NCI-H460 (cell line): ENCODE results near the gene SLC35E1. TPM values are rescaled to one million over a fixed set of nuclear protein-coding genes. Genes with fewer than 3 reads are reported as not detected.

Source experiments
- DNase-seq: peaks from one replicate; pipeline ENCODE4 v3.0.0-alpha.2; 2016; ENCODE audit warnings: low read depth; ENCODE audit errors: extremely low read depth
- polyA plus RNA-seq: library from polyadenylated mRNA; depleted of rRNA; stranded (reverse); fragments of >200 nt; gene quantifications from 2 replicates; pipeline ENCODE4 v1.2.3, GENCODE V29; 2014; cell fraction: nucleus; rRNA removed
- total RNA-seq: library from RNA; depleted of rRNA; stranded (reverse); fragments of >200 nt; shearing (Covaris generic); gene quantifications from 2 replicates; pipeline ENCODE4 v1.2.3, GENCODE V29; 2014; rRNA removed

The SLC35E1 gene
- total RNA-seq: 21.2 and 23.2 TPM in 2 replicates
- 8.8 and 12.8 TPM in 2 replicates for polyA plus RNA-seq

DNA sequence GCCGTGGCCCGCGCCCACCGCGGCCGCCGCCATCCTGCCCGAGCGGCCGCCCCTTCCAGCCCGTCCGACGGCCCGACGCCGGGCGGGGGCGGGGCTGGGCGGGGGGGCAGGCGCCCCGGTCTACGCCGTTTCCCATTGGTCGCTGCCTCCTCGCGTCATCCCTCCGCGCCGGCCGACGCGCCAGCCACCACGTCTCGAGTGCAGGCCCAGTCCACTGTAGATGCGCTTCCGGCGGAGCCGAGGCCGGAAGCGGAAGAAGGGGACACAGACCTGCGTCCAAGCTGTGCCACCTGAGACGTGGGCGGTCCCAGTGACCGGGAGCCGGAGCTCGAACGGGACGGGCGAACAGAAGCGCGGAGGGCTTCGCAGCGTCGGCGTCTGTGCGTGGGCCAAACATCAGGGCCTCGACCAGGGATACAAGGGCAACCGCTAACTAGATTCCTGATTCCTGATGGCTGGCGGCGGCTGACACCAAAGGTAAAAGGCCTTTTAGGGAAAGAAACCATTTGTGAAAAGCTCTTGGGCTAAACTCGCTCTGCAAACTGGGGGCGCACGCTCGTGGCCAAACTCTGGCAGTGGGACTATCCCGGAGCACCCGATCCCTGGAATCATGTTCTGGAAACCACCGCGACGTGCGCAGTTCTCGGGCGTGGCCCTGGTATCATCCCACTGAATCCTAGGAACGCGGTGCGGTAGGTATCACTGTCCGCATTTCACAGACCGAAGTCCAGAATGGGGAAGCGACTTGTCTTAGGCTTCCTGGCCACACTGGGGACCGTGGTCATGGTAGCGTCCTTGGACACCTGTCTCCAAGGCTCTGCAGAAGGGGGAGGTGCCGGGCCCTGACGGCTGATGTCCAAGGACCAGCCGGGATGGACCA, at the start of gene SLC35E1:
SLC35E1 (minus strand) TSS at position 84 of the 880 bp plus-strand sequence; CDS start at position 33, 51 bp downstream.
- DNase-seq: peak; percentile 92

DNA sequence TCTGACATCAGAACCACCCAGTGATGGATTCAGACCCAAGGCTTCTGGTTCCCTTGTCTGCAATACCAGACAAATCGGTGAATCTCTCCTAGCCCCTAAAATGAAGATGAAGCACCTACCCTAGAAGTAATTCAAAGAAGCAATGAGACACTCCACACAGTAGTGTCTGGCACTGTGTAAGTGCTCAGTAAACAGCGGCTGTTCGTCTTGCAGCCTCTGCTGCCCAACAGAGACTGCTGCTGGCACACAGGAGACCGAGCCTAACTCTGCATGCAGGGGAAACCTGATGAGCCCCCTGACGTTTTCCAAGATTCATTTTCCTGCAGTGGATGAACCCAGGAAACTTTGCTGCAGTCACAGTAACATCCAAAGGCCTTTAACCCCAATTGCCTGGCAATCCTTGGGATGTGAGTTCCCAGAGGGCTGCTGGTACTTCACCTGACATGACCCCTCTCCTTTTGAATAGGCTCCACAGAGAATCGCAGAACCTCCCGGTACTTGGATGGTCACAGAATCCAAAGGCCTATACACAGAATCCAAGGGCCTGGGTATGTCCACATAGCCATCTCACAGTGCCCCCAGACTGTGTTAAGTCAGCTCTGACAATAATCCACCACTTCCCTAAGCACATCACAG, 49.1 kb upstream of the SLC35E1 start:
- DNase-seq: no peak

DNA sequence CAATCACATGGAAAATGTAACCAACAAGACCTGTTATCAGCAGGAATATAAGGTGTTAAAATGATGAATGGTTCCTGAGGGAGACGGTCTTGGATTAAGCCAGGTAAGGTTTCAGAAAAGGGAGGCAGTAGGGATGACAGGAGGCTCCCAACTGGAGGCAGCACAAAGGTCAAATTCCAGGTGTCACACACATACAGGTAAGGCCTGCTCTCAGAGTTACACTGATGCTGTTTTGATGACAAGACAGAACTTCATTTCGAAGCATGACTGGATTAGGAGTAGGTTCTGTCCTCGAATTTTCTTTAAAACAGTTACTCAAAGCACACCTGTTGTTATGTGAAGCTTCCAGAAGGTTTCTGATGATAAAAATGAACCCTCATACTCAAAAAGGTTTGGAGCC, 48.4 kb upstream of the SLC35E1 start:
- DNase-seq: no peak

DNA sequence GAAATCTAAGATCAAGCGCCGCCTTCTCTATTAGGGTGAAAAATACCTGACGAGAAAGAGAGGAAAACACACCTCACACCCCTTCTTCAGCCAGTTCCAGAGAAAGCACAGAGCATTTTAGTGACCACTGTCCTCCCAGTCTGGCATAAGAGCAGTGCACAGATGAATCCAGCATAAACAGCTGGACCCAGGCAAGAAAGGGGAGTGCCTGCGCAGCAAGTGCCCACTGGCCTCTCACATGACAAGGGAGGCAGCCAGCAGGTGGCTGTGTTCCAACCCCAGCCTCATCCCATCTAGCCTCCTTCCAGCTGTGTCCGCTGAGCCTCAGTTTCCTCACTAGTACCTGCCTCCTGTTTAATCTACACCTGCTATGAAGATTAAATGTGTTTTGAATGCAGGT, 47.8 kb upstream of the SLC35E1 start:
- no peak for DNase-seq

- no peak for DNase-seq
Observed at GRCh38 chr19:16619457-16619856, 47.2 kb upstream of the SLC35E1 start.

DNA sequence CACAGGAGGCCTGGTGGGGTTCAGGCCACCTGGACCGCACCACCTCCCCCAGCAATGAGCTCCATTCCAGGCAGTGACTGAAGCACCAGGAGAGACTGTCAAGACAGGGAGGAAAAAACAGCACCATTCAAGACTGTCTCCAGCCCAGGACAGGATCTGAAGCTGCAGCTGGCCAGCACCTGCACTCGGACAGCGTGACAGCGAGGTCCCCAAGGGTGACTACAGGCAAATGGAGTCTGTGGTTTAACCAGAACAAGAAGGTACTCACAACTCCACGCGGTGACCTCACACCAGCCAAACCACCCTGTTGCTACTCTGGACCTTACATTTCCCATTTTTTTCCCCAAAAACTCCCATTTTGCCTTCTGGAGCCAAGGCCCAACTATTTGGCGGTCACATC, 46.0 kb upstream of the SLC35E1 start:
- no peak for DNase-seq

- no peak for DNase-seq
Observed at GRCh38 chr19:16615808-16616207, 43.6 kb upstream of the SLC35E1 start.

DNA sequence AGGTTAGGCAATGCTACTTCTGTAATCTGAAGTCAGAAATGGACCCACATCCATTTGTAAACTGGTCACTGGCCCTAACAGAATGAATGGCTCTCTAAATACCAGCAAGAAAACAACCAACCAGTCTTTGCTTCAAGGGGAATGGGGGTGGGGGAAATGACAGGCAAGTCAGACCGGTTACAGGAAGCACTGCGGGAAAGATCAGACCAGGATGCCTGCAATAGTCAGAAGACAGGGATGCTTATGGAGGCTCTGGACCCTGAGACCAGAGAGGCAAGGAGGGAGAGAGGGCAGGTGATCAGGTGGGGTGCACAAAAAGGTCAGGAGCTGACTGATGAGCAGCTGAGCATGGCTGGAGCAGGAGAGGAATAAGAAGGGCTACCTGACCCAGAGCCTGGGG, 42.7 kb upstream of the SLC35E1 start:
- DNase-seq: no peak

DNA sequence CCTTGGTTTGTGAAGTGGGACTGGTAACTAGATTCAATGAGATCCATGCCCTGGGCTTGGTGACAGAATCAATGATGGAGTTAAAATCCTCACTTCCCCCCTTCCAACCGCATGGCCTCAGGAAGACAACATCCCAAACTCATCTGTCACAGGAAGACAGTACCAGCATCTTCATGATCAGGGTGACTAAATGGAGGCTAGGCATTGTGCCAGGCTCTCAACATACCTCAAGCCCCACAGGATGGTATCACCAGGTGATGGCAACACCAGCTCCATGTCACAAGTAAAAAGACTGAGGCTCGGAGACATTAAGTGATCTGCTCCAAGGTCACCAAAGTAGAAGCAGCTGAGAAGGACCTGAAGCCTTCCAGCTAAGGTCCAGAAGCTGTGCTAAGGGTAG, 41.6 kb upstream of the SLC35E1 start:
- DNase-seq: no peak

GRCh38 chr19:16612636-16613035, 40.4 kb upstream of the SLC35E1 start:
- DNase-seq: no peak

DNA sequence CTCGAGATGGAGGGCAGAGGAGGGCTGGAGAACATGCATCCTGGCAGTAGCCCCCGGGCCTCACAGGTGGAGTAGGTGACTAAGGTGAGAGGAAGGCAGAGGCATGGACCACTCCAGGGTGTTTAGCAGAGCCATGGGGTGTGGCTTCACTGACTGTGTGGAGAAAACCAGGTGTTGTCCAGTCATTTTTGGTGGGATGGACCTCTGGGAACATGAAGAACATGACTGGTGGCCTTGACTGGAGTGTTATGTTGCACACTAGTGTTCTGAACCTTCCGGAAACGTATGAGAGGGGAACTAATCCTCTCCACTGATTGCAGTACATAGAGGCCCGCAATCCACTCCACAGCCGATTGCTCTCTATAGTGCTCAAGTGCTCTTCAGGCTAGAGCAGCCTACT, 38.9 kb upstream of the SLC35E1 start:
- no peak for DNase-seq

- no peak for DNase-seq
Observed at GRCh38 chr19:16609511-16610200, 37.4 kb upstream of the SLC35E1 start.

DNA sequence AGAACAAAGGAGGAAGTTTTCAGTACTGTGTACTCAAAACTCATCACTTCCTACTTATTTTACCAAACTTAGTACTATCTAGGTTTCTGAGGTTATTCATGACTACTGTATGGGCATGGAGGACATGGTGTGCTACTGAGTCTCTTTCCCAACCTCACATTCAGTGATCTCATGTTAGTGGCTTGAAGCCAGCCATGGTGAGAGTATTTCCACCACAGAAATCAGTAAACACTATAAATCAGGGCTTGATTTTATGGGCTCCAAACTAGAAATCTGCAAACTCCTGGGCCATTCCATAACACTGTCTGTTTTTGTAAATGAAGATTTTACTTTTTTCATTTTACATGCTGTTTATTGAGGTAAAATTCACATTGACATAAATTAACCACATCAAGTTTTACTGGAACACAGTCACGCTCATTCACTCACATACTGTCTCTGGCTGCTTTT, 36.1 kb upstream of the SLC35E1 start:
- DNase-seq: no peak

DNA sequence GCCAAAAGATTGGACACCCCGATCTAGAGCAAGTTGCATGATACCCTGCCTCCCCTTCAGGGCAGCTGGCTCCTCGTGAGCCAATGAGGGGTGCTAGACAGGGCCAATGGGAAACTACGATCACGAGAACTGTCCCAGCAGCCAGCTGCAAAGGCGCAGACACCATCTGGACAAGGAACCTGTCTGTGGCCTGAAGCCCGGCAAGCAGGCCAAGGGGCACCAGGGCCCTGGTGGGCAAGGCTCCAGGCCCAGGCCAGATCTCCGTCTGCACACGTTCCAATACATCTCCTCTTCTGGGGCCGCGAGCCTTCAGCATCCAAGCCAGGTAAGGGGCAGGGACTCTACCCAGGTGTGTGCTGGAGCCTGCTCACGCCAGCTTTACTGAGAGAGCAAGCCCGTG, 35.6 kb upstream of the SLC35E1 start:
- no peak for DNase-seq

DNA sequence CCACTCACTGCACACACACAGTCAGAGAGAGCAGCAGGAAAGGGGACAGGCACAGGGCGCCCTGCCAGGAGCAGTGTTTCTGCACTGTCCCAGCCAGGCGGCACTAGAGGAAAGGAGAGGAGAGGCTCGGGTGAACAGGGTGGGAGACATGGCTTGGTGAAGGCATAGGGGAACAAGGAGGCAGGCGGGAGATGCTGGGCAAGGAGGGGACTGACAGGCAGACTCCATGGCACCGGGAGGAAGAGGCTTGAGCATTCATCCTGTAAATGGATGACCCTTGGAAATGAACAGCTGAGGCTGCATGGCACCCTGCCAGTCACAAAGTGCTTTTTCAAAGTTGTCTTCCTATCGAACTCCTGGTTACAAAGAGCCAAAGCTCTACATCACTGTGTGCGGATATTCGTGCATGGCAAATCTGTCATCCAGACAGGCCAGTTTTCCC, 33.4 kb upstream of the SLC35E1 start:
- DNase-seq: no peak

GRCh38 chr19:16605115-16605514, 32.9 kb upstream of the SLC35E1 start:
- no peak for DNase-seq

GRCh38 chr19:16604615-16605014, 32.4 kb upstream of the SLC35E1 start:
- no peak for DNase-seq

GRCh38 chr19:16603090-16603489, 30.9 kb upstream of the SLC35E1 start:
- no peak for DNase-seq

DNA sequence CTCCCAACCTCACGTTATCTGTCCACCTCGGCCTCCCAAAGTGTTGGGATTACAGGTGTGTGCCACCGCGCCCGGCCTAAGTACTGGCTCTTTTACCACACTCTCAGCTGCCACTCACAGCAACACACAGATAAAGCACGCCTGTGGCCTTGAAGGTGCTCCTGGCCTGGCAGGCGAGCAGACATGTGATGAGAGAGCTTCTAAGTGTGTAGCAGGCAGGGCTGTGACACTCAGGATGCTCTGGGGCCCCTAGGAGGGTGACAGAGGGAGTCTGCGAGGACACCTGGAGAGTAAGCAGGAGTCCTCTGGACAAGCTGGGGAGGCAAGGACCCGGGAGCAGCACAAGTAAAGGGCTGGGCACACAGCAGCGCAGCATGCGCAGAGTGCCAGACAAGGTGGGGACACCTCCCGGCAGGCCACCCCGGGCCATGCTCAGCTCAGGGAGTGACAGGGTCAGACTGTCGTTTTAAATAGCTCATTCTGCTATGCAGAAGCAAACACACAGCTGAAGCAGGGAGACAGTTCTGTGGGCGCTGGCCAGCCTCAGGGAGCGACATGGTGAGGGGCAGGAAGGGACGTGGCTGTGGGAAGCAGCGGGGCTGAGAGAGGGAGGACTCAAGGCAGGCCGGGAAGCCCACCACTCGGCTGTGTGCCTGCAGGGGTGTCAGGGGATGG, 29.3 kb upstream of the SLC35E1 start:
- DNase-seq: no peak

DNA sequence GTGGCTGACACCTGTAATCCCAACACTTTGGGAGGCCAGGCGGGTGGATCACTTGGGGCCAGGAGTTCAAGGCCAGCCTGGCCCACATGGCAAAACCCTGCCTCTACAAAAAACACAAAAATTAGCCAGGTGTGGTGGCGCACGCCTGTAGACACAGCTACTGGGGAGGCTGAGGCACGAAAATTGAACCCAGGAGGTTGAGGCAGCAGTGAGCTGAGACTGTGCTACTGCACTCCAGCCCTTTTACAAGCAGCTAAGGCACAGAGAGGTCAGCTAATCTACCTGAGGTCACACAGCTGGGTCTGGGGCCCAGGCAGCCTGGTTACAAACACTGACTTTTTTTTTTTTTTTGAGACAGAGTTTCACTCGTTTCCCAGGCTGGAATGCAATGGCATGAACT, 28.6 kb upstream of the SLC35E1 start:
- DNase-seq: no peak
